Measurements from ENCODE around the gene DRAM1.
"Not testable (repeated sequence)": the region's sequence is repeated elsewhere in the genome, so short reads cannot be mapped to it uniquely, and the experiment has no call there.

The DRAM1 gene

GRCh38 chr12:101859664-101860607 lies 17.4 kb upstream of the DRAM1 start:
- no peak for DNase-seq

GRCh38 chr12:101861688-101862087 lies 15.7 kb upstream of the DRAM1 start:
- DNase-seq = not testable (repeated sequence)

- no peak for DNase-seq
These were observed 15.1 kb upstream of the DRAM1 start for GRCh38 chr12:101862245-101862644.

GRCh38 chr12:101863981-101864380 lies 13.4 kb upstream of the DRAM1 start:
- no peak for DNase-seq

GRCh38 chr12:101866615-101867373 lies 10.6 kb upstream of the DRAM1 start:
- no peak for DNase-seq

DNA sequence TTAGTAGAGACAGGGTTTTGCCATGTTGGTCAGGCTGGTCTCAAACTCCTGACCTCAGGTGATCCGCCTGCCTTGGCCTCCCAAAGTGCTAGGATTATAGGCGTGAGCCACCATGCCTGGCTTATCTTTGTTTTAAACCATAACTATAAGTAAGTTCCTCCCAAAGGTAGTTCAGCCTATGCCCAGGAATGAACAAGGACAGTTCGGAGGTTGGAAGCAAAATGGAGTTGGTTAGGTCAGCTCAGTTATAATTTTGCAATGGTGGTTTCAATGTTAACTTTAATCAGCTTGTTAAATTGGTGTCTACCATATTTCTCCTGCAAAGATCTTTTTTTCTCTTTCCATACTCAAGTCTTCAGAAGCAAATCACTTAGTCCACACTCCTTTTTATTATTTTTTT lies 9.8 kb upstream of the DRAM1 start:
- DNase-seq = not testable (repeated sequence)

DNA sequence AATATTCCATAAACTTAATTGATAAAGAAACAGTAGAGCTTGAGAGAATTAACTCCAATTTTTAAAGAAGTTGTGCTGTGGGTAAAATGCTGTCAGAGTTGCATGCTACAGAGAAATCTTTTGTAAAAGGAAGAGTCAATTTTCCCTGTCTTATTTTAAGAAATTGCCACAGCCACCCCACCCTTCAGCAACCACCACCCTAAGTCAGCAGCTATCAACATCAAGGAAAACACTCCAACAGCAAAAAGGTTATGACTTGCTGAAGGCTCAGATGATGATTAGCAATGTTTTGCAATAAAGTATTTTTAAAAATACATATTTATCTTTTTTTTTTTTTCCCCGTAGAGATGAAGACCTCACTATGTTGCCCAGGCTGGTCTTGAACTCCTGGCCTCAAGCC lies 6.5 kb upstream of the DRAM1 start:
- no peak for DNase-seq

GRCh38 chr12:101875162-101875561 lies 2.2 kb upstream of the DRAM1 start:
- DNase-seq = no peak

DNA sequence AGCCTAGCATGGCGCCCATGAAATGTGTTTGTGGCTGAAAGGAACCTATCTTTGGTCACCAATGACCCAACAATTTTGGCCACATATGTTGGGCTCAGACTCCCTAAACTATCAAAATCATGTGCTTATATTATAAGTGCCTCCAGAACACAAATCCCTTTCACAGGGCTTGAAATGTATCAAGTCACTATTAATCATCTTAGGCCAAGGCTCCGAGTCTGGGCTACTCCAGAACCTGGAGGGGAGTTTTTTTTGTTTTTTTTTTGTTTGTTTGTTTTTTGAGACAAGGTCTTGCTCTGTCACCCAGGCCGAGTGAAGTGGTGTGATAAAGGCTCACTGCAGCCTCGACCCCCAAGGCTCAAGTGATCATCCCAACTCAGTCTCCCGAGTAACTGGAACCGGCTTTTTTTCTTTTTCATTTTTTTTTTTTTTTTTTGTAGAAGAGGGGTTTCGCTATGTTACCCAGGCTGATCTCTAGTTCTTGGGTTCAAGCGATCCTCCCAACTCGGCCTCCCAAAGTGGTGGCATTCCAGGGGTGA lies 989 bp upstream of the DRAM1 start:
- DNase-seq = no peak

- no peak for DNase-seq
These were observed 444 bp downstream of the DRAM1 start for GRCh38 chr12:101877806-101878242.

DNA sequence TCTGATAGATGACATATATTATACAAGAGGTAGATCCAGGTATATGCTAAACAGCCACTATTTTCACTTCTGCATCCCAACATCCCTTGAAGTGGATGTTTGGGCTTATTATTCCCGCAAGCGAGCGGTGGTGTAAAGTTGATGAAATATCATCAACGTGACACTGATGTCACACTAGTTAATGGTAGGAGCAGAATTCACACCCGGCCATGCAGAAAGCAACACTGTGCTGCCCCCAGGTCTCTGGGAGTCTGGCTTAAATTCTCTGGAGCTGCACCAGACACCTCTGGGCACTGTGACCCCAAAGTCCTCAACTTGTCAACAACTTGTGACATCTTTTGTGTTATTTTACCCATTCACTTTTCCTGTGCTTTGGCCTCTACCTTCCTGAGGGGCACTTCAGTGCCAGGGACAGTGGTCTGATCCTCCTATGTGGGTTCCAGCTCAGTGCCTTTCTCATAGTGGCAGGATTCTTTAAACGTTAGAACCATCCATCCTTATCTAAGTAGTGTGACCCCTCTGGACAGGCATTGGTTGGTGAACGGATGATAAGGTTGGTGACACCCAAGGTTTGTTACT lies 952 bp downstream of the DRAM1 start:
- DNase-seq = no peak

DNA sequence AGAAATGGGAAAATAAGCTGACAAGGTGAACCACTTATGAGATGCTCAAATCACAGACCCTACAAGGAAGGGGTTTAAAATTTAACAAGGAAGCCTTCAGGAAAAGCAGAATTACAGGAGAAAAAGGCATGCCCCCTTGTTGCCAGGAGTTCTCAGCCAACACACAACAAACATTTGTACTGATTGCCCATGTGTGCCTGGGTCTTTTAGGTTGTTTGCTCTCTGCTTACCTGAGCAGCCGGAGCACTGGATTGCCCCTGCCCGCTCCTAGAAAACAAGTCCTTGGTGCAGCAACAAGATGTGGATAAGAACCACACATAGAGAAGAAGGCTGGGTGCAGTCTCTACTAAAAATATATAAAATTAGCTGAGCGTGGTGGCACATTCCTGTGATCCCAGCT lies 3.4 kb downstream of the DRAM1 start:
- no peak for DNase-seq

- DNase-seq = no peak
These were observed 3.8 kb downstream of the DRAM1 start for GRCh38 chr12:101881228-101881627.

- DNase-seq = no peak
These were observed 6.8 kb downstream of the DRAM1 start for GRCh38 chr12:101884174-101884573.

- not testable (repeated sequence) for DNase-seq
These were observed 7.5 kb downstream of the DRAM1 start for GRCh38 chr12:101884781-101885340.

GRCh38 chr12:101885912-101886561 lies 8.7 kb downstream of the DRAM1 start:
- no peak for DNase-seq

- DNase-seq = no peak
These were observed 11.9 kb downstream of the DRAM1 start for GRCh38 chr12:101889211-101889752.

GRCh38 chr12:101891462-101891971 lies 14.1 kb downstream of the DRAM1 start:
- DNase-seq = no peak

GRCh38 chr12:101892794-101893193 lies 15.4 kb downstream of the DRAM1 start:
- DNase-seq = no peak

GRCh38 chr12:101901777-101902176 lies 24.4 kb downstream of the DRAM1 start:
- DNase-seq = no peak

- DNase-seq = no peak
These were observed 25.3 kb downstream of the DRAM1 start for GRCh38 chr12:101902641-101903040.

- DNase-seq = no peak
These were observed 28.8 kb downstream of the DRAM1 start for GRCh38 chr12:101906226-101906625.

Measured in NCI-H1436 (cell line).